Colonic mucosa (tissue), 4 donors: ENCODE measurements around the gene PSMG2. TPM values are rescaled to one million over a fixed set of nuclear protein-coding genes. Genes with fewer than 3 reads are reported as not detected.
A peak's percentile ranks its signal among the peaks of the same experiment; 100 is the strongest.

Source experiments
- DNase-seq: peaks from one replicate; pipeline ENCODE4 v3.0.0-alpha.2; 2020
- H3K27ac ChIP-seq: fragments of 200-600 bp; one replicate; pipeline ENCODE4 v1.8.0; 2021
- H3K27me3 ChIP-seq: fragments of 200-600 bp; one replicate; pipeline ENCODE4 v1.8.0; 2021
- H3K36me3 ChIP-seq: fragments of 200-600 bp; one replicate; pipeline ENCODE4 v1.8.0; 2021
- H3K4me1 ChIP-seq: fragments of 200-600 bp; one replicate; pipeline ENCODE4 v1.8.0; 2021; ENCODE audit warnings: mild to moderate bottlenecking
- H3K4me3 ChIP-seq: fragments of 200-600 bp; one replicate; pipeline ENCODE4 v1.8.0; 2021
- H3K9ac ChIP-seq, 2 donors: one replicate each; pipeline ENCODE4 v1.7.0; 2013; ENCODE audit warnings: control low read depth in 2 of 2, low read depth in 2 of 2, low read length in 2 of 2
- H3K9me3 ChIP-seq: fragments of 200-600 bp; one replicate; pipeline ENCODE4 v1.8.0; 2021
- intact Hi-C: fragments of 100-400 bp; cut with DNase I; formaldehyde crosslinking; loops from one replicate; pipeline ENCODE4 v1.14.1; 2022
- total RNA-seq, 2 donors: library from RNA; stranded (reverse); fragmentation: NEBNext Ultra II Directional in 1 of 2; extraction: Animal tissue kit (Norgen Biotek cat#: 25700) in 1 of 2; gene quantifications; one replicate each; pipeline ENCODE4 v1.2.1, GENCODE V29; 2021
- TF ChIP-seq, protein P1 (sequence below): fragments of 200-600 bp; IDR thresholded peaks from one replicate; pipeline ENCODE4 v1.8.0; 2022; ENCODE audit warnings: antibody characterized with exemption, mild to moderate bottlenecking
- donor health status: healthy.
- donor health status: DM: no; HTN: no; CAD: no.
- donor health status: DM: no; HTN: no; CAD: no.

Gene PSMG2
- total RNA-seq, 2 donors from 2014 or later = 75.4 to 87.3 TPM

DNA sequence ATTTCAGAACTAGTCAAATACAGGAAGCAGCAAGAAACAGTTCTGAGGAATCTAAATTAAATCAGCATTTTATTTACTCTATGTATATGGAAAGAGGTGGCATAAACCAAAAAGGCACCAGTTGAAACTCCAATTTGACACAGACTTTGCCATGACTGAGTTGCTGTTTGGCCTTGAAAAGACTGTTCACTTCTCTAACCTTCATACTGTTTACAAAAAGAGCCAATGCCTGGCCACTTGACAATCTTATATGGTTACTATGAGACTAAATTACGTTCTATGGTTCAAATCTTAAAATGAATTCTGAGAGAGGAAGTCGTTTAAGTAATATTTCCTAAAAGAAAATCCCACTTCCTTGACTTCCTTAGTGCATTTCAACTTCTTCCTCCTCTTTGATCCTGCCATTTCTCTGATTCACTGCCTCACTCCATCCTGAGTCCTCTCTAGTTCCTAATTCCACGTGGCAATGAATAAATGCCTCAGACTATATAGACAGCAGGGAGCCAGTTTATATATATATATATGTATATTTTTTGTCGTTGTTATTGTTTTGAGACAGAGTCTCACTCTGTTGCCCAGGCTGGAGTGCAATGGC, 13.5 kb upstream of the PSMG2 start:
- H3K36me3 ChIP-seq = no peaks in the 10 kb centered on the region
- H3K27me3 ChIP-seq = no peaks in the 10 kb centered on the region
- H3K4me3 ChIP-seq = no peak overlapping the region
- no peak overlapping the region for H3K27ac ChIP-seq
- intact Hi-C loops = no loop called here
- H3K4me1 ChIP-seq = no peaks in the 10 kb centered on the region
- TF ChIP-seq, protein P1, sequence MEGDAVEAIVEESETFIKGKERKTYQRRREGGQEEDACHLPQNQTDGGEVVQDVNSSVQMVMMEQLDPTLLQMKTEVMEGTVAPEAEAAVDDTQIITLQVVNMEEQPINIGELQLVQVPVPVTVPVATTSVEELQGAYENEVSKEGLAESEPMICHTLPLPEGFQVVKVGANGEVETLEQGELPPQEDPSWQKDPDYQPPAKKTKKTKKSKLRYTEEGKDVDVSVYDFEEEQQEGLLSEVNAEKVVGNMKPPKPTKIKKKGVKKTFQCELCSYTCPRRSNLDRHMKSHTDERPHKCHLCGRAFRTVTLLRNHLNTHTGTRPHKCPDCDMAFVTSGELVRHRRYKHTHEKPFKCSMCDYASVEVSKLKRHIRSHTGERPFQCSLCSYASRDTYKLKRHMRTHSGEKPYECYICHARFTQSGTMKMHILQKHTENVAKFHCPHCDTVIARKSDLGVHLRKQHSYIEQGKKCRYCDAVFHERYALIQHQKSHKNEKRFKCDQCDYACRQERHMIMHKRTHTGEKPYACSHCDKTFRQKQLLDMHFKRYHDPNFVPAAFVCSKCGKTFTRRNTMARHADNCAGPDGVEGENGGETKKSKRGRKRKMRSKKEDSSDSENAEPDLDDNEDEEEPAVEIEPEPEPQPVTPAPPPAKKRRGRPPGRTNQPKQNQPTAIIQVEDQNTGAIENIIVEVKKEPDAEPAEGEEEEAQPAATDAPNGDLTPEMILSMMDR = no peak
- H3K9me3 ChIP-seq = no peaks in the 10 kb centered on the region
- H3K9ac ChIP-seq = no peak overlapping the region
- no peak for DNase-seq

DNA sequence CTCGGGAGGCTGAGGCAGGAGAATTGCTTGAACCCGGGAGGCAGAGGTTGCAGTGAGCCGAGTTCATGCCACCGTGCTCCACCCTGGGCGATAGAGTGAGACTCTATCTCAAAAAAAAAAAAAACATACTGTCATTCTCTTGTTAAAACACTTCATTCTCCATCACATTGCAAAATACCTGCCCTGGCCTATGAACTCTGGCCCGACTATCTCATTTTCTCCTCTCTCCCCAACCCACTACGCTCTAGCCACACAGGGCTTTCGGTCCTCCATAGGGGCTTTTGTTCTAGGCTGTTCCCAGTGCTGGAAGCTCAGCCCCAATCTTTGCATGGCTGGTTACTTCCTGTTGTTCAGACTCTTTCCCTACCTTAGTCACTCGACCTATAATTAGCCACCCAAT, 10.6 kb upstream of the PSMG2 start:
- H3K9ac ChIP-seq = no peak overlapping the region
- intact Hi-C loops = no loop called here
- H3K27me3 ChIP-seq = no peaks in the 10 kb centered on the region
- H3K9me3 ChIP-seq = no peaks in the 10 kb centered on the region
- no peak overlapping the region for H3K4me3 ChIP-seq
- H3K27ac ChIP-seq = no peak overlapping the region
- H3K4me1 ChIP-seq = no peaks in the 10 kb centered on the region
- TF ChIP-seq, protein P1 = no peak
- no peak for DNase-seq
- H3K36me3 ChIP-seq = no peaks in the 10 kb centered on the region

- H3K4me1 ChIP-seq = no peaks in the 10 kb centered on the region
- H3K9ac ChIP-seq = no peak overlapping the region
- no peaks in the 10 kb centered on the region for H3K9me3 ChIP-seq
- H3K4me3 ChIP-seq = no peak overlapping the region
- no peak overlapping the region for H3K27ac ChIP-seq
- DNase-seq = no peak
- no peaks in the 10 kb centered on the region for H3K27me3 ChIP-seq
- H3K36me3 ChIP-seq = no peaks in the 10 kb centered on the region
- TF ChIP-seq, protein P1 = no peak
- intact Hi-C loops = no loop called here
These were observed 8.8 kb upstream of the PSMG2 start for GRCh38 chr18:12694032-12694431.

DNA sequence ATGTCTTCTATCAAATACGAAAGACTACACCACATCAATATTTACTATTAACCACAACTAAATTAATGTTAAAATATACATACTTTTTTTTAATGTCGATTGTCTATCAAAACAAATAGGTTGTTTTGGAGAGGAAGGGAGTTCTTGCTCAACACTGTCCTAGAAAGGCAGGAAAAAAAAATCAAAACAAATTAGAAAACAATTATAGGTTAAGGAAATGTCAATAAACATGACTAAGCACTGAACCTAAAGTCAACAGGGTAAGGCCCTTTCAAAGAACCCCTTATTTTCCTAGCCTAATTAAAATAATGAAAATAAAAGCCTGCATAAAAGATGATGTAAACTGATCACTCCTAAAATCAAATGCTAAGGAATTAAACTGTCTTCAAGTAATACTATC, 3.1 kb upstream of the PSMG2 start:
- no peaks in the 10 kb centered on the region for H3K9me3 ChIP-seq
- intact Hi-C loops = no loop called here
- H3K9ac ChIP-seq = no peak overlapping the region
- DNase-seq = no peak
- H3K4me3 ChIP-seq = no peak overlapping the region
- no peak overlapping the region for H3K27ac ChIP-seq
- no peaks in the 10 kb centered on the region for H3K27me3 ChIP-seq
- H3K36me3 ChIP-seq = no peaks in the 10 kb centered on the region
- peaks cover 9% of the 10 kb centered on the region for H3K4me1 ChIP-seq
- TF ChIP-seq, protein P1 = no peak

GRCh38 chr18:12701161-12701560, 1.7 kb upstream of the PSMG2 start:
- TF ChIP-seq, protein P1 = no peak
- Histone ChIP-seq H3K9ac (no peak overlapping the region), H3K4me3 (peak overlapping the region; percentile 89), H3K27ac (no peak overlapping the region), H3K36me3 (no peaks in the 10 kb centered on the region), H3K27me3 (no peaks in the 10 kb centered on the region), H3K9me3 (no peaks in the 10 kb centered on the region), H3K4me1 (peaks cover 9% of the 10 kb centered on the region)
- no peak for DNase-seq
- intact Hi-C loops = no loop called here
